Activated CD4-positive, alpha-beta T cell treated with anti-CD3 and anti-CD28 coated beads, Interleukin-2, Interleukin-4, amounts not matched to agents 100 ng/mL and 50 ng/mL, durations not matched to agents 16 hours and 8 hours (primary cell): ENCODE measurements around the gene TBCC.

Experiments
- DNase-seq: peaks from one replicate; pipeline ENCODE4 v3.0.0-alpha.2; 2020; ENCODE audit warnings: low spot score

The TBCC gene

GRCh38 chr6:42771741-42772100 lies 25.8 kb upstream of the TBCC start:
- DNase-seq: peak; percentile 33

GRCh38 chr6:42769836-42770235 lies 23.9 kb upstream of the TBCC start:
- no peak for DNase-seq

- DNase-seq: no peak
Measured at GRCh38 chr6:42769051-42769450, 23.1 kb upstream of the TBCC start.

GRCh38 chr6:42766163-42766670 lies 20.3 kb upstream of the TBCC start:
- DNase-seq: no peak

- DNase-seq: no peak
Measured at GRCh38 chr6:42764911-42765648, 19.2 kb upstream of the TBCC start.

- no peak for DNase-seq
Measured at GRCh38 chr6:42762950-42763349, 17.0 kb upstream of the TBCC start.

- no peak for DNase-seq
Measured at GRCh38 chr6:42762426-42762859, 16.5 kb upstream of the TBCC start.

GRCh38 chr6:42761287-42762067 lies 15.6 kb upstream of the TBCC start:
- no peak for DNase-seq

- no peak for DNase-seq
Measured at GRCh38 chr6:42758756-42759430, 13.0 kb upstream of the TBCC start.

GRCh38 chr6:42756722-42757121 lies 10.8 kb upstream of the TBCC start:
- no peak for DNase-seq

- no peak for DNase-seq
Measured at GRCh38 chr6:42754759-42755158, 8.9 kb upstream of the TBCC start.

GRCh38 chr6:42751055-42751454 lies 5.2 kb upstream of the TBCC start:
- DNase-seq: no peak

- DNase-seq: no peak
Measured at GRCh38 chr6:42748203-42748898, 2.4 kb upstream of the TBCC start.

GRCh38 chr6:42746463-42747391 lies 824 bp upstream of the TBCC start:
- DNase-seq: peak; percentile 85

- DNase-seq: peak; percentile 21
Measured at GRCh38 chr6:42745083-42745639, 742 bp downstream of the TBCC start.

GRCh38 chr6:42744351-42744893 lies 1.5 kb downstream of the TBCC start:
- no peak for DNase-seq

- DNase-seq: no peak
Measured at GRCh38 chr6:42742116-42742894, 3.6 kb downstream of the TBCC start.

- no peak for DNase-seq
Measured at GRCh38 chr6:42740725-42741124, 5.2 kb downstream of the TBCC start.

GRCh38 chr6:42735976-42736375 lies 9.9 kb downstream of the TBCC start:
- DNase-seq: no peak
